SK-N-SH treated with all-trans-retinoic acid at 6 μM for 48 hours (cell line): Measurements from ENCODE around the gene TMEM269.

Source experiments
- ATAC-seq: fragments of 200-7000 bp; cut with Tn5 transposase; 3 replicates; pipeline ENCODE4 v1.9.1; 2020; ENCODE audit warnings: mild to moderate bottlenecking, moderate library complexity
- ARNTL ChIP-seq: fragments of 450-650 bp; formaldehyde crosslinking; IDR thresholded peaks from 2 replicates; pipeline ENCODE4 v1.5.0; 2020; ENCODE audit warnings: low read depth, mild to moderate bottlenecking, moderate library complexity, borderline replicate concordance
- BACH2 ChIP-seq: fragments of 250-450 bp; sonication (Bioruptor Pico); IDR thresholded peaks from 2 replicates; pipeline ENCODE4 v1.9.0; 2021; ENCODE audit warnings: mild to moderate bottlenecking, borderline replicate concordance
- CSDC2 ChIP-seq: fragments of 250-450 bp; sonication (Bioruptor Pico); IDR thresholded peaks from 2 replicates; pipeline ENCODE4 v1.5.0; 2020; ENCODE audit warnings: mild to moderate bottlenecking, moderate library complexity
- ESRRG ChIP-seq: fragments of 250-450 bp; sonication (Bioruptor Pico); IDR thresholded peaks from 2 replicates; pipeline ENCODE4 v1.6.1; 2021; ENCODE audit warnings: mild to moderate bottlenecking
- GLIS3 ChIP-seq: fragments of 250-450 bp; sonication (Bioruptor Pico); IDR thresholded peaks from 2 replicates; pipeline ENCODE4 v1.5.0; 2020; ENCODE audit warnings: mild to moderate bottlenecking, moderate library complexity
- ISL1 ChIP-seq: fragments of 250-450 bp; sonication (Bioruptor Pico); IDR thresholded peaks from 2 replicates; pipeline ENCODE4 v2.1.2; 2022; ENCODE audit warnings: mild to moderate bottlenecking, moderate library complexity
- OSR1 ChIP-seq: fragments of 250-450 bp; sonication (Bioruptor Pico); IDR thresholded peaks from 2 replicates; pipeline ENCODE4 v1.8.0; 2022; ENCODE audit warnings: moderate library complexity, mild to moderate bottlenecking, inconsistent platforms
- PPARA ChIP-seq: fragments of 250-450 bp; sonication (Bioruptor Pico); IDR thresholded peaks from 2 replicates; pipeline ENCODE4 v1.5.0; 2020; ENCODE audit warnings: mild to moderate bottlenecking, borderline replicate concordance
- RARB ChIP-seq: fragments of 250-450 bp; sonication (Bioruptor Pico); IDR thresholded peaks from 2 replicates; pipeline ENCODE4 v1.8.0; 2021; ENCODE audit warnings: mild to moderate bottlenecking, moderate library complexity
- TCF4 ChIP-seq: fragments of 250-450 bp; sonication (Bioruptor Pico); IDR thresholded peaks from 2 replicates; pipeline ENCODE4 v1.8.0; 2021; ENCODE audit warnings: mild to moderate bottlenecking, moderate library complexity, borderline replicate concordance
- TOX ChIP-seq: fragments of 250-450 bp; sonication (Bioruptor Pico); IDR thresholded peaks from 2 replicates; pipeline ENCODE4 v1.8.0; 2021; ENCODE audit warnings: mild to moderate bottlenecking, moderate library complexity, borderline replicate concordance
- ZC3H10 ChIP-seq: fragments of 250-450 bp; sonication (Bioruptor Pico); IDR thresholded peaks from 2 replicates; pipeline ENCODE4 v1.5.1; 2021; ENCODE audit warnings: mild to moderate bottlenecking, moderate library complexity
- ZFP3 ChIP-seq: fragments of 250-450 bp; sonication (Bioruptor Pico); IDR thresholded peaks from 2 replicates; pipeline ENCODE4 v1.5.0; 2020; ENCODE audit warnings: mild to moderate bottlenecking, moderate library complexity
- ZFP30 ChIP-seq: fragments of 450-650 bp; formaldehyde crosslinking; IDR thresholded peaks from 2 replicates; pipeline ENCODE4 v1.5.0; 2022; ENCODE audit warnings: mild to moderate bottlenecking, moderate library complexity
- ZNF565 ChIP-seq: fragments of 450-650 bp; formaldehyde crosslinking; conservative IDR thresholded peaks from 2 replicates; pipeline ENCODE4 v1.5.0; 2020; ENCODE audit warnings: low read depth, mild to moderate bottlenecking, moderate library complexity
- ZNF70 ChIP-seq: fragments of 450-650 bp; formaldehyde crosslinking; IDR thresholded peaks from 2 replicates; pipeline ENCODE4 v1.5.0; 2020; ENCODE audit warnings: mild to moderate bottlenecking, moderate library complexity
- TF ChIP-seq, protein P1 (sequence below): fragments of 250-450 bp; sonication (Bioruptor Pico); IDR thresholded peaks from 2 replicates; pipeline ENCODE4 v1.8.0; 2020; ENCODE audit warnings: mild to moderate bottlenecking, moderate library complexity, borderline replicate concordance
- TF ChIP-seq, protein P2 (sequence below): fragments of 250-450 bp; sonication (Bioruptor Pico); IDR thresholded peaks from 2 replicates; pipeline ENCODE4 v1.8.0; 2021; ENCODE audit warnings: low read depth, mild to moderate bottlenecking, moderate library complexity, borderline replicate concordance
- TF ChIP-seq, protein P3 (sequence below): fragments of 250-450 bp; sonication (Bioruptor Pico); IDR thresholded peaks from 2 replicates; pipeline ENCODE4 v1.5.0; 2020; ENCODE audit warnings: mild to moderate bottlenecking, moderate library complexity

Gene TMEM269

DNA sequence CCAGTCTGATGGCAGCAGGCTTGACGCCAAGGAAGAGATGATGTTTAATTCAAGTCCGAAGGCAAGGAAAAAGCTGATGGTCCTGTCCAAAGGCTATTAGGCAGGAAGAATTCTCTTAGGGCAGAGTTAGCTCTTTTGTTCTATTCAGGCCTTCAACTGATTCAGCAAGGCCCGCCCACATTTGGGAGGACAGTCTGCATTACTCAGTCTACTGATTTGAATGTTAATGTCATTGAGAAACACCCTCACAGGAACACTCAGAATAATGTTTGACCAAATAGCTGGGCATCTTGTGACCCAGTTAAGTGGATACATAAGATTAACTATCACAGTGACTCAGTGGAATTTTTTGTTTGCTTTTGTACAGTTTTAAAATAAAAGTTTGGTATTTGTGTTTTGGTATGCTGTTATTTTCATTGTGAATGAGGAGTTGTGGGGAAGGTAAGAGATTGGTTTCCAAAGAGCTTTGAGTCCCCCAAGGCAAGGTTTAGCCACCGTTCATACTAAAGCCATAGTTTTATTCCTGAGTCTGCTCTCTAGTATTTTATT, 59.9 kb downstream of the TMEM269 start:
- TF ChIP-seq ZFP30 (no peak), ZC3H10 (CRISPR knock-in tag) (no peak), BACH2 (no peak), OSR1 (CRISPR knock-in tag) (no peak), GLIS3 (CRISPR knock-in tag) (no peak), ZFP3 (CRISPR knock-in tag) (no peak), TCF4 (CRISPR knock-in tag) (no peak), ZNF70 (no peak), TOX (CRISPR knock-in tag) (no peak), CSDC2 (no peak)
- TF ChIP-seq, protein P1, sequence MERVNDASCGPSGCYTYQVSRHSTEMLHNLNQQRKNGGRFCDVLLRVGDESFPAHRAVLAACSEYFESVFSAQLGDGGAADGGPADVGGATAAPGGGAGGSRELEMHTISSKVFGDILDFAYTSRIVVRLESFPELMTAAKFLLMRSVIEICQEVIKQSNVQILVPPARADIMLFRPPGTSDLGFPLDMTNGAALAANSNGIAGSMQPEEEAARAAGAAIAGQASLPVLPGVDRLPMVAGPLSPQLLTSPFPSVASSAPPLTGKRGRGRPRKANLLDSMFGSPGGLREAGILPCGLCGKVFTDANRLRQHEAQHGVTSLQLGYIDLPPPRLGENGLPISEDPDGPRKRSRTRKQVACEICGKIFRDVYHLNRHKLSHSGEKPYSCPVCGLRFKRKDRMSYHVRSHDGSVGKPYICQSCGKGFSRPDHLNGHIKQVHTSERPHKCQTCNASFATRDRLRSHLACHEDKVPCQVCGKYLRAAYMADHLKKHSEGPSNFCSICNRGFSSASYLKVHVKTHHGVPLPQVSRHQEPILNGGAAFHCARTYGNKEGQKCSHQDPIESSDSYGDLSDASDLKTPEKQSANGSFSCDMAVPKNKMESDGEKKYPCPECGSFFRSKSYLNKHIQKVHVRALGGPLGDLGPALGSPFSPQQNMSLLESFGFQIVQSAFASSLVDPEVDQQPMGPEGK (CRISPR knock-in tag) = no peak
- TF ChIP-seq, protein P2, sequence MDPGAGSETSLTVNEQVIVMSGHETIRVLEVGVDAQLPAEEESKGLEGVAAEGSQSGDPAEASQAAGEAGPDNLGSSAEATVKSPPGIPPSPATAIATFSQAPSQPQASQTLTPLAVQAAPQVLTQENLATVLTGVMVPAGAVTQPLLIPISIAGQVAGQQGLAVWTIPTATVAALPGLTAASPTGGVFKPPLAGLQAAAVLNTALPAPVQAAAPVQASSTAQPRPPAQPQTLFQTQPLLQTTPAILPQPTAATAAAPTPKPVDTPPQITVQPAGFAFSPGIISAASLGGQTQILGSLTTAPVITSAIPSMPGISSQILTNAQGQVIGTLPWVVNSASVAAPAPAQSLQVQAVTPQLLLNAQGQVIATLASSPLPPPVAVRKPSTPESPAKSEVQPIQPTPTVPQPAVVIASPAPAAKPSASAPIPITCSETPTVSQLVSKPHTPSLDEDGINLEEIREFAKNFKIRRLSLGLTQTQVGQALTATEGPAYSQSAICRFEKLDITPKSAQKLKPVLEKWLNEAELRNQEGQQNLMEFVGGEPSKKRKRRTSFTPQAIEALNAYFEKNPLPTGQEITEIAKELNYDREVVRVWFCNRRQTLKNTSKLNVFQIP (CRISPR knock-in tag) = no peak
- ATAC-seq = no peak

DNA sequence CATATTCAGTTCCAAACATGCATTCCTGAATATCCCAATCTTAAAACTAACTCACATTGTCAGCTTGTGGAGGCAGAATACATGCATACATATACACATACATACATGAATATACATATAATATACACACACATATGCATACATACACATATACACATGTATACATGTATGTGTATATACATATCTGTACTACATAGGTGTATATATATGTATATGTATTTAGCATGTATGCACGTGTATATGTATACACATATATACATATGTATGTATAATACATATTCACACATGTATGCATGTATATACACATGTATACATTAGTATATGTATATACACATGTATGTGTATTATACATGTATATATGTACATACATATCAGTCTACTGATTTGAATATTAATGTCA, 60.4 kb downstream of the TMEM269 start:
- ATAC-seq = no peak
- no peak for TF ChIP-seq BACH2
- no peak for TF ChIP-seq ZNF70
- TF ChIP-seq, protein P3, sequence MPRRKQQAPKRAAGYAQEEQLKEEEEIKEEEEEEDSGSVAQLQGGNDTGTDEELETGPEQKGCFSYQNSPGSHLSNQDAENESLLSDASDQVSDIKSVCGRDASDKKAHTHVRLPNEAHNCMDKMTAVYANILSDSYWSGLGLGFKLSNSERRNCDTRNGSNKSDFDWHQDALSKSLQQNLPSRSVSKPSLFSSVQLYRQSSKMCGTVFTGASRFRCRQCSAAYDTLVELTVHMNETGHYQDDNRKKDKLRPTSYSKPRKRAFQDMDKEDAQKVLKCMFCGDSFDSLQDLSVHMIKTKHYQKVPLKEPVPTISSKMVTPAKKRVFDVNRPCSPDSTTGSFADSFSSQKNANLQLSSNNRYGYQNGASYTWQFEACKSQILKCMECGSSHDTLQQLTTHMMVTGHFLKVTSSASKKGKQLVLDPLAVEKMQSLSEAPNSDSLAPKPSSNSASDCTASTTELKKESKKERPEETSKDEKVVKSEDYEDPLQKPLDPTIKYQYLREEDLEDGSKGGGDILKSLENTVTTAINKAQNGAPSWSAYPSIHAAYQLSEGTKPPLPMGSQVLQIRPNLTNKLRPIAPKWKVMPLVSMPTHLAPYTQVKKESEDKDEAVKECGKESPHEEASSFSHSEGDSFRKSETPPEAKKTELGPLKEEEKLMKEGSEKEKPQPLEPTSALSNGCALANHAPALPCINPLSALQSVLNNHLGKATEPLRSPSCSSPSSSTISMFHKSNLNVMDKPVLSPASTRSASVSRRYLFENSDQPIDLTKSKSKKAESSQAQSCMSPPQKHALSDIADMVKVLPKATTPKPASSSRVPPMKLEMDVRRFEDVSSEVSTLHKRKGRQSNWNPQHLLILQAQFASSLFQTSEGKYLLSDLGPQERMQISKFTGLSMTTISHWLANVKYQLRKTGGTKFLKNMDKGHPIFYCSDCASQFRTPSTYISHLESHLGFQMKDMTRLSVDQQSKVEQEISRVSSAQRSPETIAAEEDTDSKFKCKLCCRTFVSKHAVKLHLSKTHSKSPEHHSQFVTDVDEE (CRISPR knock-in tag) = no peak
- no peak for TF ChIP-seq ZC3H10 (CRISPR knock-in tag)
- TF ChIP-seq RARB (CRISPR knock-in tag) = no peak
- no peak for TF ChIP-seq GLIS3 (CRISPR knock-in tag)
- no peak for TF ChIP-seq PPARA (CRISPR knock-in tag)
- no peak for TF ChIP-seq ARNTL (CRISPR knock-in tag)
- TF ChIP-seq ZNF565 = no peak
- TF ChIP-seq TOX (CRISPR knock-in tag) = no peak
- TF ChIP-seq ISL1 = no peak
- no peak for TF ChIP-seq ESRRG (CRISPR knock-in tag)
- no peak for TF ChIP-seq CSDC2
- TF ChIP-seq TCF4 (CRISPR knock-in tag) = no peak

DNA sequence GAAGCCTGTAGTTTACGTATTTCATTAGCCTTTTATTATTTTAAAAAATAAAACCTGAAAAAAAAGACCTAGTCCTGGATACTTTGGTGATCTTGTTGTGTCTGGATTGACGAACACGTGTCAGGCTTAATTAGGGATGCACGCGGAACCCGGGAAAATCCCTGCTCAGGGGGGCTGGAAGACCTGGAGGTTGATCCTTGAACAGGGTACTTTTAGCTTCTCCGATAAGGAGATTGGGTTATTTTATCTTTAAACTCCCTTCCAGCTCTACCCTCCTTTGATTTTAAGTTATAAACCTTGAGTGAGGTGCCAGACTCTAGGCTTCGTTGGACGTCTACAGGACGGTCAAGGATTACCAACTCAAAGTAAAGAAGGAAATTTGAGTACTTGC, 61.1 kb downstream of the TMEM269 start:
- no peak for TF ChIP-seq ISL1
- TF ChIP-seq TCF4 (CRISPR knock-in tag) = no peak
- TF ChIP-seq ZFP3 (CRISPR knock-in tag) = no peak
- TF ChIP-seq, protein P3 (CRISPR knock-in tag) = no peak
- no peak for TF ChIP-seq ARNTL (CRISPR knock-in tag)
- no peak for TF ChIP-seq ESRRG (CRISPR knock-in tag)
- TF ChIP-seq CSDC2 = no peak
- TF ChIP-seq ZFP30 = no peak
- no peak for TF ChIP-seq GLIS3 (CRISPR knock-in tag)
- no peak for TF ChIP-seq OSR1 (CRISPR knock-in tag)
- no peak for TF ChIP-seq ZC3H10 (CRISPR knock-in tag)
- TF ChIP-seq RARB (CRISPR knock-in tag) = no peak
- TF ChIP-seq PPARA (CRISPR knock-in tag) = no peak
- peak; percentile 51 for ATAC-seq
